ENCODE data around the gene RIN3. TPM values are rescaled to one million over a fixed set of nuclear protein-coding genes. Genes with fewer than 3 reads are reported as not detected.

Gene RIN3
- total RNA-seq, 4 donors from 2014 or later = 3.0 to 8.7 (median 7.5) TPM

DNA sequence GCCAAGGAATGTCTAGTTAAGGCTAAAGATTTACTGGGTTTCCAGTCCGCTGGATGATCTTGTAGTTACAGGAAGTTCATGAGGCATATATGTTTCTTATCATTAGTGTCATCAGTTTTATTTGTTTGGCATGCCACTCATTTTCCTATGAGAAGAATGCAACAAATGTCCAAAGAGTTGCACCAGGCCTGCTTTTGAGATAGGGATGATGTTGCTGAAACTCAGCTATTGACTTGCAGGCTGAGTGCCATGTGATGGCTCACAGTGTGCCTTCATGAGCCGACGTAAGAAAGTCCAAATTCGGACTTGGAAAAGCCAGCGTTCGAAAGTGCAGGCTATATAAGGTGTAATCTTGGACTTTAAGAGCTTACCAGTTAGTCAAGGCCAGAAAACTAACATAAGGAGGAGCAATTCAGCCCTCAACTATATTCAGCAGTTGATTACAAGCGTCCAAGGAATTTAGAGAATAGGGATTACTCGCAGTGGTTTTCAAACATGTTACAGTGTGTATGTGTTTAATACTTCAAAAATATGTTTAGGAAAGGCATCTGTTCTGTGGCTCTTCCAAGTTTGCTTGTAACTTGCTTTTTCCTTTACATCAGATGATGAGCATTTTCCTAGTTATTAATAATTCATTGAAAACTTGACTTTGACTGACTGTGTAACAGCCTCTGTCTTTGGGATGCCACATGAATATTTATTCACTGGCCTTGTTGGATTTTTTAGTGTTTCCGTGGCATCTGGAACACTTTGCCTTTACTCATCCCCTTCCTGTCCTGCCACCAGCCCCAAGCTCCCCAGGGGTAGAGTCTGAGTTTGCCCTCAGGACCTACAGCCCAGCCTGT lies 133.6 kb downstream of the RIN3 start:
- 63 to 74% methylated on average over 9 of the region's 9 CpGs for WGBS, 2 donors
- no peak for DNase-seq (ENCODE audit: low spot score in 2 of 2)
- H3K4me3 ChIP-seq (ENCODE audit: low read depth, poor library complexity, severe bottlenecking) = no peak overlapping the region
- intact Hi-C loops (cut with DNase I; ENCODE audit: low total_unique reads) = no loop called here
- TF ChIP-seq POLR2A (IDR thresholded peaks at IDR 0.05) (no peak), CTCF (IDR thresholded peaks at IDR 0.05) (no peak)

- no peak overlapping the region for H3K4me3 ChIP-seq (ENCODE audit: low read depth, poor library complexity, severe bottlenecking)
- no peak for DNase-seq (ENCODE audit: low spot score in 2 of 2)
- TF ChIP-seq POLR2A (IDR thresholded peaks at IDR 0.05) = no peak
- TF ChIP-seq CTCF (IDR thresholded peaks at IDR 0.05) = no peak
- WGBS, 2 donors = 68 to 84% methylated on average over 4 of the region's 4 CpGs
- intact Hi-C loops (cut with DNase I; ENCODE audit: low total_unique reads) = no loop called here
These were observed 134.3 kb downstream of the RIN3 start for GRCh38 chr14:92647797-92648279.

- TF ChIP-seq CTCF (IDR thresholded peaks at IDR 0.05) (no peak), POLR2A (IDR thresholded peaks at IDR 0.05) (no peak)
- 93 to 94% methylated on average over 7 of the region's 7 CpGs for WGBS, 2 donors
- intact Hi-C loops (cut with DNase I; ENCODE audit: low total_unique reads) = no loop called here
- H3K4me3 ChIP-seq (ENCODE audit: low read depth, poor library complexity, severe bottlenecking) = no peak overlapping the region
- no peak for DNase-seq (ENCODE audit: low spot score in 2 of 2)
These were observed 135.5 kb downstream of the RIN3 start for GRCh38 chr14:92649066-92649465.

- intact Hi-C loops (cut with DNase I; ENCODE audit: low total_unique reads) = no loop called here
These were observed 136.5 kb downstream of the RIN3 start for GRCh38 chr14:92649934-92650545.

DNA sequence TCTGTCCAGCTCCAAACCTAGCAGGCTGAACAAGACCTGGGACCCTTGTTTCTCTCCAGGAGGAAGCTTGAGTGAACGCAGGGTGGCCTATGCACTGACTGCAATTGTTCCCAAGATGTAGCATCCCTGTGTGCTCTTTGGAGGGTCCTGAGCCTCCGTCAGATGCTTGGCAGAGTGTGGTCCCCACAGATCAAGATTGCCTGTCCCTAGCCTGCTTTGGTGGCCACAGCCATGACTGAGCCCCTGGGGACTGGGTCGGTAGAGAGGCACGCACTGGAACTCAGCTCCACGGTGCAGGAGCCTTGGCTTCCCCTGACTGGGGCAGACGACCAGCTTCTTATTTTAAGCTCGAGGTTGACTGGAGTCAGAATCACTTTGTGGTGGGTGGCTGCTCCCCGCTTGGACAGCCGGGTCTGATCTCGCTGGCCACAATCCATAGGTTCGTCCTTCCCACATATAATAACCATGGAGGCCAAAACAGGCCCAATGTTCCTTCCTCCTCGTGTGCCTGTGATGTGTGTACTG lies 137.1 kb downstream of the RIN3 start:
- intact Hi-C loops (cut with DNase I; ENCODE audit: low total_unique reads) = no loop called here
- DNase-seq (ENCODE audit: low spot score in 2 of 2) = no peak
- H3K4me3 ChIP-seq (ENCODE audit: low read depth, poor library complexity, severe bottlenecking) = no peak overlapping the region
- no peak for TF ChIP-seq CTCF (IDR thresholded peaks at IDR 0.05)
- no peak for TF ChIP-seq POLR2A (IDR thresholded peaks at IDR 0.05)
- WGBS, 2 donors = 86 to 88% methylated on average over 10 to 12 of the region's 12 CpGs

More at GRCh38 chr14:92649934-92650545, 136.5 kb downstream of the RIN3 start:
- 74 to 77% methylated on average over 16 to 17 of the region's 17 CpGs for WGBS, 2 donors
- no peak overlapping the region for H3K4me3 ChIP-seq (ENCODE audit: low read depth, poor library complexity, severe bottlenecking)
- peak; percentile 80 to 91 for DNase-seq (ENCODE audit: low spot score in 2 of 2)
- no peak for TF ChIP-seq CTCF (IDR thresholded peaks at IDR 0.05)
- no peak for TF ChIP-seq POLR2A (IDR thresholded peaks at IDR 0.05)
